Sigmoid colon (tissue), 7 donors: ENCODE results near the gene TMEM260. TPM values are rescaled to one million over a fixed set of nuclear protein-coding genes. Genes with fewer than 3 reads are reported as not detected.

Experiments
- DNase-seq: peaks from one replicate; pipeline ENCODE4 v3.0.0-alpha.2; 2019
- H3K27ac ChIP-seq, 4 donors: fragments of 200-600 bp; sonication (generic); one replicate each; pipeline ENCODE4 v1.5.1; 2016 to 2019; ENCODE audit warnings: mild to moderate bottlenecking in 1 of 4
- H3K27me3 ChIP-seq, 3 donors: fragments of 200-600 bp; sonication (generic); one replicate each; pipeline ENCODE4 v1.5.1; 2019; ENCODE audit warnings: mild to moderate bottlenecking in 1 of 3
- H3K36me3 ChIP-seq, 4 donors: fragments of 200-600 bp; sonication (generic); one replicate each; pipeline ENCODE4 v1.5.1; 2016 to 2019
- H3K4me1 ChIP-seq, 4 donors: fragments of 200-600 bp; sonication (generic); one replicate each; pipeline ENCODE4 v1.5.1; 2017 to 2019
- H3K4me3 ChIP-seq, 4 donors: fragments of 200-600 bp; sonication (generic); one replicate each; pipeline ENCODE4 v1.5.1; 2017 to 2019; ENCODE audit warnings: mild to moderate bottlenecking in 2 of 4, moderate library complexity in 1 of 4
- H3K9me3 ChIP-seq, 4 donors: fragments of 200-600 bp in 3 of 4; sonication (generic) in 3 of 4; one replicate each; pipeline versions ENCODE4 v1.5.1 to v1.6.1; 2013 to 2019
- CTCF ChIP-seq, 4 experiments: fragments of 450-650 bp in 3 of 4; fragments of 200-600 bp in 1 of 4; IDR thresholded peaks; one replicate each; pipeline ENCODE4 v1.5.1; 2016 to 2019; ENCODE audit warnings: antibody characterized with exemption in 4 of 4, mild to moderate bottlenecking in 3 of 4, moderate library complexity in 2 of 4
- EP300 ChIP-seq, 4 donors: sonication (generic); formaldehyde crosslinking; IDR thresholded peaks; one replicate each; pipeline ENCODE4 v1.6.1; 2017; ENCODE audit warnings: antibody characterized with exemption in 4 of 4
- POLR2A ChIP-seq, 2 donors: fragments of 450-650 bp; IDR thresholded peaks; one replicate each; pipeline ENCODE4 v1.6.1; 2016; ENCODE audit warnings: antibody characterized with exemption in 2 of 2, mild to moderate bottlenecking in 2 of 2, moderate library complexity in 2 of 2
- POLR2AphosphoS5 ChIP-seq, 4 donors: sonication (generic); formaldehyde crosslinking; IDR thresholded peaks; one replicate each; pipeline ENCODE4 v1.6.1; 2017; ENCODE audit warnings: antibody characterized with exemption in 4 of 4
- WGBS, 2 donors: extraction: QIAGEN DNeasy Blood & Tissue Kit; methylation state at CpG; one replicate each; pipeline ENCODE4 v1.1.7; 2013; 5-methylcytosine and 5-hydroxymethylcytosine counted together
- intact Hi-C: fragments of 100-400 bp; cut with DNase I; formaldehyde crosslinking; loops from one replicate; pipeline ENCODE4 v1.15.1; 2023
- polyA plus RNA-seq, 3 donors: library from polyadenylated mRNA; stranded (reverse); fragments of 200-250 nt; gene quantifications; one replicate each; pipeline ENCODE4 v1.2.3, GENCODE V29; 2013
- total RNA-seq, 4 donors: library from RNA; depleted of rRNA; stranded (reverse); fragments of >200 nt; gene quantifications; one replicate each; pipeline ENCODE4 v1.1.0, GENCODE V29; 2016
- donor health status: healthy with polysubstance abuse.
- donor health status: Bipolar disorder and iron deficiency.
- donor health status: healthy.

The TMEM260 gene
- total RNA-seq: 10 to 100 TPM; 10.3 to 15.0 (median 12.4) TPM
- polyA plus RNA-seq: 1 to 10 TPM; 1.6 to 8.8 (median 1.8) TPM

DNA sequence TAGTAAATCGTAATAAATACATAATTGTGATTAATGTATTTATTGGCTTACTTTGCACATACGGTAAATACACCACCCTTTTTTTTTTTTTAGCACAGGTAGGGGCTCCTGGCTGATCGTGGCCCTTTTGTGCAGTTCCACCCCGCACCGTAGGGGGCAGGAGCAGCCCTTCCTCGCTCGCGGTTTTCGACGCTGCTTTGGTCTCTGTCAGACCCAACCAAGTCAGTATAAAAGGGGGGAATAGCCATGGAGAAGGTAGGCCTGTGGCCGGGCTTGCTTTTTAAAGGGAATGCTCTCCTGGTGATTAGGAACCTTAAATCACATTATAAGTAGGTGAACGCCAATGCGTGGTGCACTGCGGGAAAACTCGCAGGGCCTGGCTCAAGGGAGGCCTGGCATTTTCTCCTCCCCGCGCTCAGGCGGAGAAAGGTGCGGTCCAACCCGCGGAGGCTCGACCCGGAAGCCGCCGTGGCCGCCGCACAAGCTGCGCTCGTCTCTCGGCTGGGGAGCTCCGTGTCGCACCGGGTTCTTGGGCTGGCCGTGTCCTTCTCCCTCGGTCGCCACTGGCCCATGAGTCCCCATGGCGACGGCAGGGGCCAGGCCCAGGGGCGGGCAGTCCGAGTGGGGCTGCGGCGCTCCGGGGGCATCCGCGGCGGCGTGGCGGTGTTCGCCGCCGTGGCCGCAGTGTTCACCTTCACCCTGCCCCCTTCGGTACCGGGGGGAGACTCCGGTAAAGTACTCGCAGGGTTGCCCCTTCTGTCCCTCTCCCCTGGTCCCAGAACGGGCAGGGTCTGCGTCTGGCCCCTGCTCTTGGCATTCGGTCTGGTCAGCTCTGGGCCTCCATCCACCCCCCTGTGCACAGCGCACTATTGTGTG, at the start of gene TMEM260:
Gene TMEM260 (plus strand): TSS at position 454 of the 876 bp plus-strand sequence. CDS start 117 bp downstream, at position 571.
- intact Hi-C loops: no loop called here
- Histone ChIP-seq H3K4me1 (peaks cover 0 to 29% (median 21%) of the 10 kb centered on the region in 4 donors), H3K4me3 (peak within 1 kb of the TSS; percentile 90 to 99 (median 98)), H3K9me3 (no peaks in the 10 kb centered on the region), H3K36me3 (no peaks in the 10 kb centered on the region), H3K27ac (peak within 1 kb of the TSS; percentile 80 to 87 (median 86)), H3K27me3 (no peaks in the 10 kb centered on the region)
- DNase-seq: peak; percentile 88
- TF ChIP-seq CTCF (IDR thresholded peaks at IDR 0.05): peak; percentile 76 to 93 (median 82)
- peak; percentile 60 to 90 (median 80) for TF ChIP-seq POLR2AphosphoS5 (IDR thresholded peaks at IDR 0.05)
- TF ChIP-seq EP300 (IDR thresholded peaks at IDR 0.05): no peak
- peak; percentile 29 to 45 for TF ChIP-seq POLR2A (IDR thresholded peaks at IDR 0.05)
- WGBS, 2 donors: 0% methylated on average over 60 of the region's 60 CpGs

DNA sequence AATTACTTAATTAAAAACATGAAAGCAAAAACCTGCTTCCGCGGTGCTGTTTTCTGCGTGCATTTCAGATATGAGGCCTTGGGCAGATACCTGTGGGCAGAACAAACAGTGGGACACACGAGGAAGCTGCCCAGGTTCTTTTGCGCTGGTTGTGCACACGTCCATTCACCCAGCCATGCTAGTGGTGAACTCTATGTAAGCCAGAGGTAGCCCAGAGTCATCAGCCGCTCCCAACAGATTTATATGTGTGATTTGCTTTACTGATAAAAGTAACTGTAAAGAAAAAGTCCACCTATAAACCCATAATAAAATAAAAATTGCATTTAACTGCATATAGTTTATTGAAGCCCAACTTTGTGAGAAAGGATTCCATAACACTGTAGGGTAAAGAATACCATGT, 47.1 kb upstream of the TMEM260 start:
- no peaks in the 10 kb centered on the region for H3K36me3 ChIP-seq
- TF ChIP-seq POLR2AphosphoS5 (IDR thresholded peaks at IDR 0.05) (no peak), POLR2A (IDR thresholded peaks at IDR 0.05) (no peak), CTCF (IDR thresholded peaks at IDR 0.05) (no peak), EP300 (IDR thresholded peaks at IDR 0.05) (no peak)
- H3K27ac ChIP-seq: no peak overlapping the region
- no peak overlapping the region for H3K4me3 ChIP-seq
- no peaks in the 10 kb centered on the region for H3K9me3 ChIP-seq
- 25 to 87% methylated on average over 7 of the region's 7 CpGs for WGBS, 2 donors
- intact Hi-C loops: no loop called here
- H3K4me1 ChIP-seq: no peaks in the 10 kb centered on the region
- H3K27me3 ChIP-seq: peaks cover 0 to 3% (median 0%) of the 10 kb centered on the region in 3 donors
- no peak for DNase-seq

- no peak overlapping the region for H3K4me3 ChIP-seq
- H3K27ac ChIP-seq: no peak overlapping the region
- intact Hi-C loops: no loop called here
- no peaks in the 10 kb centered on the region for H3K4me1 ChIP-seq
- H3K27me3 ChIP-seq: peaks cover 0 to 3% (median 0%) of the 10 kb centered on the region in 3 donors
- H3K36me3 ChIP-seq: no peaks in the 10 kb centered on the region
- TF ChIP-seq EP300 (IDR thresholded peaks at IDR 0.05) (no peak), POLR2A (IDR thresholded peaks at IDR 0.05) (no peak), POLR2AphosphoS5 (IDR thresholded peaks at IDR 0.05) (no peak), CTCF (IDR thresholded peaks at IDR 0.05) (no peak)
- WGBS, 2 donors: 93 to 98% methylated on average over 10 of the region's 10 CpGs
- DNase-seq: no peak
- no peaks in the 10 kb centered on the region for H3K9me3 ChIP-seq
These were observed 44.9 kb upstream of the TMEM260 start for GRCh38 chr14:56534656-56535055.

DNA sequence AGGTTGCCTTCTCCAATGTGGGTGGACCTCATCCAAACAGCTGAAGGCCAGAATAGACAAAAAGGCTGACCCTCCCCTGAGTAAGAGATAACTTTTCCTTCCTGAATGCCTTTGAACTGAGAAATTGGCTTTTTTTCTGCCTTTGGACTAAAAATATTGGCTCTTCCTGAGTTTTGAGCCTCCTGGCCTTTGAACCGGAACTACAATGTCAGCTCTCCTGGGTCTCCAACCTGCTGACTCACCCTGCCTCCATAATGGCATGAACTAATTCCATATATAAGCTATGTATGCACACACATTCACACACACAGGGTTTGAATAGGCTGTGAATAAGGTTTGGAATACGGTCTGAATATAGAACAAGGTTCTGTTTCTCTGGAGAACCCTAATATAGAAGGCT, 39.7 kb upstream of the TMEM260 start:
- Histone ChIP-seq H3K4me1 (no peaks in the 10 kb centered on the region), H3K27ac (no peak overlapping the region), H3K9me3 (no peaks in the 10 kb centered on the region), H3K36me3 (no peaks in the 10 kb centered on the region), H3K27me3 (peaks cover 0 to 3% (median 0%) of the 10 kb centered on the region in 3 donors), H3K4me3 (no peak overlapping the region)
- WGBS, 2 donors: 95% methylated on average over 2 of the region's 2 CpGs
- intact Hi-C loops: no loop called here
- TF ChIP-seq CTCF (IDR thresholded peaks at IDR 0.05) (no peak), POLR2A (IDR thresholded peaks at IDR 0.05) (no peak), POLR2AphosphoS5 (IDR thresholded peaks at IDR 0.05) (no peak), EP300 (IDR thresholded peaks at IDR 0.05) (no peak)
- DNase-seq: no peak
